ENCODE measurements around the gene UBE2S. TPM values are rescaled to one million over a fixed set of nuclear protein-coding genes. Genes with fewer than 3 reads are reported as not detected.

Gene UBE2S
- total RNA-seq, 1 donor from 2014 or later, result 77.0 TPM

GRCh38 chr19:55355213-55355821 lies 52.3 kb downstream of the UBE2S start:
- peak overlapping the region; percentile 53 for H3K27ac Mint-ChIP-seq
- TF ChIP-seq CTCF (IDR thresholded peaks at IDR 0.05; ENCODE audit: unreplicated experiment), result no peak
- H3K9me3 Mint-ChIP-seq, result no peaks in the 10 kb centered on the region
- peaks cover 68% of the 10 kb centered on the region for H3K27me3 Mint-ChIP-seq (ENCODE audit: low read depth)
- H3K4me3 Mint-ChIP-seq, result peak overlapping the region; percentile 37
- H3K36me3 Mint-ChIP-seq, result no peaks in the 10 kb centered on the region
- H3K4me1 Mint-ChIP-seq, result peaks cover 21% of the 10 kb centered on the region
- DNase-seq (ENCODE audit: low spot score in 2 of 2, unreplicated experiment in 2 of 2), result no peak

- H3K27ac Mint-ChIP-seq, result peak within 1 kb of the TSS; percentile 53
- no peak for TF ChIP-seq CTCF (IDR thresholded peaks at IDR 0.05; ENCODE audit: unreplicated experiment)
- H3K36me3 Mint-ChIP-seq, result no peaks in the 10 kb centered on the region
- peaks cover 68% of the 10 kb centered on the region for H3K27me3 Mint-ChIP-seq (ENCODE audit: low read depth)
- peak within 1 kb of the TSS; percentile 65 for H3K4me3 Mint-ChIP-seq
- H3K4me1 Mint-ChIP-seq, result peaks cover 21% of the 10 kb centered on the region
- H3K9me3 Mint-ChIP-seq, result no peaks in the 10 kb centered on the region
- no peak for DNase-seq (ENCODE audit: low spot score in 2 of 2, unreplicated experiment in 2 of 2)
These were observed 52.8 kb downstream of the UBE2S start, which contains the start of gene COX6B2 for GRCh38 chr19:55354698-55355212. TSS of gene COX6B2 (minus strand) at chr19:55354719. CDS start at chr19:55354521, 198 bp downstream.

- H3K27ac Mint-ChIP-seq, result no peak overlapping the region
- DNase-seq (ENCODE audit: low spot score in 2 of 2, unreplicated experiment in 2 of 2), result peak in 1 of 2 experiments; percentile 80
- H3K9me3 Mint-ChIP-seq, result no peaks in the 10 kb centered on the region
- H3K36me3 Mint-ChIP-seq, result no peaks in the 10 kb centered on the region
- TF ChIP-seq CTCF (IDR thresholded peaks at IDR 0.05; ENCODE audit: unreplicated experiment), result no peak
- peak overlapping the region; percentile 65 for H3K4me3 Mint-ChIP-seq
- peaks cover 68% of the 10 kb centered on the region for H3K27me3 Mint-ChIP-seq (ENCODE audit: low read depth)
- H3K4me1 Mint-ChIP-seq, result peaks cover 21% of the 10 kb centered on the region
These were observed 53.5 kb downstream of the UBE2S start for GRCh38 chr19:55353803-55354697.

- no peaks in the 10 kb centered on the region for H3K36me3 Mint-ChIP-seq
- H3K27ac Mint-ChIP-seq, result no peak overlapping the region
- DNase-seq (ENCODE audit: low spot score in 2 of 2, unreplicated experiment in 2 of 2), result no peak
- peaks cover 24% of the 10 kb centered on the region for H3K4me1 Mint-ChIP-seq
- no peak for TF ChIP-seq CTCF (IDR thresholded peaks at IDR 0.05; ENCODE audit: unreplicated experiment)
- peak overlapping the region; percentile 65 for H3K4me3 Mint-ChIP-seq
- peaks cover 65% of the 10 kb centered on the region for H3K27me3 Mint-ChIP-seq (ENCODE audit: low read depth)
- no peaks in the 10 kb centered on the region for H3K9me3 Mint-ChIP-seq
These were observed 54.2 kb downstream of the UBE2S start for GRCh38 chr19:55353356-55353802.

- H3K36me3 Mint-ChIP-seq, result no peaks in the 10 kb centered on the region
- no peak overlapping the region for H3K27ac Mint-ChIP-seq
- DNase-seq (ENCODE audit: low spot score in 2 of 2, unreplicated experiment in 2 of 2), result no peak
- no peak for TF ChIP-seq CTCF (IDR thresholded peaks at IDR 0.05; ENCODE audit: unreplicated experiment)
- H3K9me3 Mint-ChIP-seq, result no peaks in the 10 kb centered on the region
- peaks cover 31% of the 10 kb centered on the region for H3K4me1 Mint-ChIP-seq
- peak overlapping the region; percentile 65 for H3K4me3 Mint-ChIP-seq
- peaks cover 60% of the 10 kb centered on the region for H3K27me3 Mint-ChIP-seq (ENCODE audit: low read depth)
These were observed 54.9 kb downstream of the UBE2S start for GRCh38 chr19:55352549-55353145.

All from mesothelial cell of epicardium (in vitro differentiated cells).